CD4-positive, alpha-beta T cell (primary cell): Measurements from ENCODE around the gene ZNF765. TPM values are rescaled to one million over a fixed set of nuclear protein-coding genes. Genes with fewer than 3 reads are reported as not detected.
"Not testable (repeated sequence)": the region's sequence is repeated elsewhere in the genome, so short reads cannot be mapped to it uniquely, and the experiment has no call there.

ENCODE experiments used
- ATAC-seq: fragments of 200-7000 bp; cut with Tn5 transposase; one replicate; pipeline ENCODE4 v1.10.0; 2022; ENCODE audit warnings: mild to moderate bottlenecking; ENCODE audit not compliant: poor library complexity
- CTCF ChIA-PET: fragments of 350-600 bp; sonication (Branson Sonifier 250); formaldehyde crosslinking; loops from one replicate; lab custom pipeline; 2021; ENCODE audit warnings: antibody characterized with exemption, inconsistent platforms; lab: Charles Lee
- POLR2A ChIA-PET: fragments of 350-600 bp; sonication (Branson Sonifier 250); formaldehyde crosslinking; loops from one replicate; lab custom pipeline; 2021; ENCODE audit warnings: antibody characterized with exemption, inconsistent platforms; lab: Charles Lee
- DNase-seq, 14 experiments: peaks; one replicate each; pipeline ENCODE4 v3.0.0-alpha.2; 2013 to 2020; ENCODE audit warnings: mixed read lengths in 2 of 14
- H3K27ac ChIP-seq, 2 donors: one replicate each; pipeline versions ENCODE4 v1.5.1 to v1.7.0; 2013; ENCODE audit warnings: low read length in 2 of 2, low read depth in 1 of 2, mild to moderate bottlenecking in 1 of 2
- H3K27me3 ChIP-seq, 2 experiments: 1 replicate in 1 of 2; 2 replicates in 1 of 2; pipeline versions ENCODE4 v1.6.1 to v1.7.0; 2013; ENCODE audit warnings: low read length in 2 of 2, control low read depth in 1 of 2, mild to moderate bottlenecking in 1 of 2, moderate library complexity in 1 of 2; ENCODE audit not compliant: insufficient read depth in 2 of 2, control insufficient read depth in 1 of 2
- H3K36me3 ChIP-seq: one replicate; pipeline ENCODE4 v1.6.1; 2013; ENCODE audit warnings: low read length, control low read depth; ENCODE audit not compliant: insufficient read depth
- H3K4me1 ChIP-seq: one replicate; pipeline ENCODE4 v1.6.1; 2013; ENCODE audit warnings: low read length, control low read depth; ENCODE audit not compliant: insufficient read depth
- H3K4me3 ChIP-seq: one replicate; pipeline ENCODE4 v1.5.1; 2013; ENCODE audit warnings: mild to moderate bottlenecking, low read length, moderate library complexity
- H3K9me3 ChIP-seq, 2 experiments: 1 replicate in 1 of 2; 2 replicates in 1 of 2; pipeline versions ENCODE4 v1.6.1 to v1.7.0; 2013; ENCODE audit warnings: low read length in 2 of 2, mild to moderate bottlenecking in 2 of 2, control low read depth in 1 of 2, moderate library complexity in 1 of 2; ENCODE audit not compliant: control insufficient read depth in 1 of 2, insufficient read depth in 1 of 2
- H3K27ac Mint-ChIP-seq: one replicate; pipeline ENCODE4 v1.8.0; 2020; ENCODE audit warnings: mixed read lengths
- H3K27me3 Mint-ChIP-seq: one replicate; pipeline ENCODE4 v1.8.0; 2021; ENCODE audit warnings: mixed read lengths
- H3K36me3 Mint-ChIP-seq: one replicate; pipeline ENCODE4 v1.8.0; 2021; ENCODE audit warnings: low read depth, mixed read lengths
- H3K4me1 Mint-ChIP-seq: one replicate; pipeline ENCODE4 v1.8.0; 2021; ENCODE audit warnings: low read depth, mixed read lengths
- H3K4me3 Mint-ChIP-seq: one replicate; pipeline ENCODE4 v1.8.0; 2020; ENCODE audit warnings: mild to moderate bottlenecking, mixed read lengths
- H3K9me3 Mint-ChIP-seq: one replicate; pipeline ENCODE4 v1.8.0; 2020; ENCODE audit warnings: mixed read lengths
- intact Hi-C, 2 experiments: fragments of 100-400 bp; cut with DNase I in 1 of 2; cut with micrococcal nuclease in 1 of 2; formaldehyde crosslinking; loops; one replicate each; pipeline versions ENCODE4 v1.15.1 to v1.9.0; 2023 to 2025; cut with DNase I, micrococcal nuclease
- total RNA-seq, 174 experiments: library from RNA in 2 of 174; stranded (reverse) in 2 of 174; gene quantifications; one replicate each; pipeline ENCODE4 v1.2.3 and lab custom pipeline; 2021 to 2026
- TF ChIP-seq, protein P1 (sequence below): fragments of 200-600 bp; IDR thresholded peaks from one replicate; pipeline ENCODE4 v1.8.0; 2022; ENCODE audit warnings: antibody characterized with exemption, mild to moderate bottlenecking

Gene ZNF765
- total RNA-seq, 2 experiments from 2014 or later = 6.7 to 9.0 TPM

DNA sequence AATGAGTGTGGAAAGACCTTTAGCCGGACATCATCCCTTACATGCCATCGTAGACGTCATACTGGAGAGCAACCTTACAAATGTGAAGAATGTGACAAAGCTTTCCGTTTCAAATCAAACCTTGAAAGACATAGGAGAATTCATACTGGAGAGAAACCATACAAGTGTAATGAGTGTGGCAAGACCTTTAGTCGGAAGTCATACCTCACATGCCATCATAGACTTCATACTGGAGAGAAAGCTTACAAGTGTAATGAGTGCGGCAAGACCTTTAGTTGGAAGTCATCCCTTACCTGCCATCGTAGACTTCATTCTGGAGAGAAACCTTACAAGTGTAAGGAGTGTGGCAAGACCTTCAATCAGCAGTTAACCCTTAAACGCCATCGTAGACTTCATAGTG, 60.9 kb downstream of the ZNF765 start:
- Mint-ChIP-seq H3K4me3 (no peak overlapping the region), H3K4me1 (no peaks in the 10 kb centered on the region), H3K36me3 (peaks cover 89% of the 10 kb centered on the region), H3K27me3 (no peaks in the 10 kb centered on the region), H3K27ac (no peak overlapping the region), H3K9me3 (peaks cover 29% of the 10 kb centered on the region)
- Histone ChIP-seq H3K4me3 (no peak overlapping the region), H3K4me1 (no peaks in the 10 kb centered on the region), H3K27me3 (no peaks in the 10 kb centered on the region), H3K36me3 (peaks cover 43% of the 10 kb centered on the region), H3K9me3 (peaks cover 49 to 88% of the 10 kb centered on the region in 2 experiments), H3K27ac (no peak overlapping the region)
- ChIA-PET POLR2A (no interaction called here), CTCF (no interaction called here)
- DNase-seq (no peak), ATAC-seq (no peak)
- intact Hi-C loops = no loop called here
- TF ChIP-seq, protein P1, sequence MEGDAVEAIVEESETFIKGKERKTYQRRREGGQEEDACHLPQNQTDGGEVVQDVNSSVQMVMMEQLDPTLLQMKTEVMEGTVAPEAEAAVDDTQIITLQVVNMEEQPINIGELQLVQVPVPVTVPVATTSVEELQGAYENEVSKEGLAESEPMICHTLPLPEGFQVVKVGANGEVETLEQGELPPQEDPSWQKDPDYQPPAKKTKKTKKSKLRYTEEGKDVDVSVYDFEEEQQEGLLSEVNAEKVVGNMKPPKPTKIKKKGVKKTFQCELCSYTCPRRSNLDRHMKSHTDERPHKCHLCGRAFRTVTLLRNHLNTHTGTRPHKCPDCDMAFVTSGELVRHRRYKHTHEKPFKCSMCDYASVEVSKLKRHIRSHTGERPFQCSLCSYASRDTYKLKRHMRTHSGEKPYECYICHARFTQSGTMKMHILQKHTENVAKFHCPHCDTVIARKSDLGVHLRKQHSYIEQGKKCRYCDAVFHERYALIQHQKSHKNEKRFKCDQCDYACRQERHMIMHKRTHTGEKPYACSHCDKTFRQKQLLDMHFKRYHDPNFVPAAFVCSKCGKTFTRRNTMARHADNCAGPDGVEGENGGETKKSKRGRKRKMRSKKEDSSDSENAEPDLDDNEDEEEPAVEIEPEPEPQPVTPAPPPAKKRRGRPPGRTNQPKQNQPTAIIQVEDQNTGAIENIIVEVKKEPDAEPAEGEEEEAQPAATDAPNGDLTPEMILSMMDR = no peak

DNA sequence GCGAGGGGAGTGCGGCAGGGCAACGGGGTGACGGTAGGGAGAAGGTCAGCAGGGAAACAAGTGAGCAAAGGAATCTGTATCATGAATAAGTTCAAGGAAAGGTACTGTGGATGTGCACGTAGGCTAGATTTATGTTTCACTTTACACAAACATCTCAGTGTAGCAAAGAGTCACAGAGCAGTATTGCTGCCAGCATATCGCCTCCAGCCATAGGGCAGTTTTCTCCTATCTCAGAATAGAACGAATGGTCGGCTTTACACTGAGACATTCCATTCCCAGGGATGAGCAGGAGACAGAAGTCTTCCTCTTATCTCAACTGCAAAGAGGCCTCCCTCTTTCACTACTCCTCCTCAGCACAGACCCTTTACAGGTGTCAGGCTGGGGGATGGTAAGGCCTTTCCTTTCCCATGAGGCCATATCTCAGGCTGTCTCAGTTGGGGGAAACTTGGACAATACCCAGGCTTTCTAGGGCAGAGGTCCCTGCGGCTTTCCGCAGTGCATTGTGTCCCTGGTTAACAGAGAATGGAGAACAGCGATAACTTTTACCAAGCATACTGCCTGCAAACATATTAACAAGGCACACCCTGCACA, 65.3 kb downstream of the ZNF765 start:
- Mint-ChIP-seq H3K36me3 (peaks cover 64% of the 10 kb centered on the region), H3K27me3 (peaks cover 19% of the 10 kb centered on the region), H3K9me3 (peaks cover 43% of the 10 kb centered on the region)
- H3K36me3 ChIP-seq, H3K27ac Mint-ChIP-seq, H3K4me3 Mint-ChIP-seq, H3K4me3 ChIP-seq, intact Hi-C loops, H3K27me3 ChIP-seq, H3K27ac ChIP-seq, DNase-seq, H3K4me1 ChIP-seq, CTCF ChIA-PET, POLR2A ChIA-PET, ATAC-seq, H3K4me1 Mint-ChIP-seq: not testable (repeated sequence)
- H3K9me3 ChIP-seq = peaks cover 50 to 57% of the 10 kb centered on the region in 2 experiments

DNA sequence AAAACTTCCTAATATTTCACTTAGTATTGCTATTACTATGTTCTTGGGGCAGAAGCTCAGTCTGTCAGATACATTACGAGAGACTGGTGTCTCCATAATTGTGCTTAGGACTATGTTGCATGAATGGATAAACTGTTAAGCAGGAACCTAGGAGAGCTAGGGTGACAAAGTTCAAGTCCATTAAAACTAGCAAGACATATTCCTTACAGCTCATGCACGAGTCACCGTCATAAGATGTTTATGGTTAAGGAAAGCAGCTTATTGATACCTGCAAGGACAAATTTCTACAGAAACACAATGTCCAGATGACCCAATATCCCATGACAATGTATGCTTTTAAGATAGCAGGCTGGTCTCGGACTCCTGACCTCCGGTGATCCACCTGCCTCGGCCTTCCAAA, 66.9 kb downstream of the ZNF765 start:
- POLR2A ChIA-PET = no interaction called here
- H3K9me3 Mint-ChIP-seq = peaks cover 29% of the 10 kb centered on the region
- Histone ChIP-seq H3K9me3 (peaks cover 40 to 50% of the 10 kb centered on the region in 2 experiments), H3K36me3 (no peaks in the 10 kb centered on the region), H3K27ac (no peak overlapping the region), H3K27me3 (peaks cover 0 to 5% of the 10 kb centered on the region in 2 experiments), H3K4me1 (peaks cover 4% of the 10 kb centered on the region), H3K4me3 (no peak overlapping the region)
- H3K27ac Mint-ChIP-seq = no peak overlapping the region
- no peak for ATAC-seq
- DNase-seq = no peak
- H3K27me3 Mint-ChIP-seq = peaks cover 19% of the 10 kb centered on the region
- peaks cover 5% of the 10 kb centered on the region for H3K4me1 Mint-ChIP-seq
- peaks cover 48% of the 10 kb centered on the region for H3K36me3 Mint-ChIP-seq
- no peak overlapping the region for H3K4me3 Mint-ChIP-seq
- intact Hi-C loops = no loop called here
- CTCF ChIA-PET = interaction anchor here (0.5 kb wide), 1 partner anchor 1272 kb away, joined by 3 read pairs; the partner anchor contains the start of gene PPP2R1A
- TF ChIP-seq, protein P1 = no peak

DNA sequence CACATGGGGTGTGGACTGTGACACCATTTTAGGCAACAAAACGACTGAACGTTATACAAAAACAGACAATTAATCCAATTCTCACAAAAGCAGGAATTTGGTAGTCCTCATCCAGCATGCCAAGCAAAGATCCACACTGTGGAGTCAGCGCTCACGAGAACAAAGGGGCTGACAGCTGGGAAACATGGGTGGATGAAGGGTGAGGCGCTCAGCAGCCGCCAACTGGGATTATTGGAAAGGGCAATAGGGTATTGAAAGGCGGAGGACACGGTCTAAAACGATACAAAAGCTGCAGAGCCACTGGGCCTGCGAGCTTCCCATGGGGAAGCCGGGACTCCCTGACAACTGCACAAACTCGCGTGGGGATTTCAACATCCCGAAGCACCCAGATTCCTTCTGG, 67.9 kb downstream of the ZNF765 start:
- no peak overlapping the region for H3K4me3 ChIP-seq
- peaks cover 31 to 50% of the 10 kb centered on the region in 2 experiments for H3K9me3 ChIP-seq
- intact Hi-C loops = no loop called here
- DNase-seq = no peak
- H3K27ac Mint-ChIP-seq = no peak overlapping the region
- peaks cover 8% of the 10 kb centered on the region for H3K4me1 ChIP-seq
- peaks cover 19% of the 10 kb centered on the region for H3K27me3 Mint-ChIP-seq
- ChIA-PET CTCF (no interaction called here), POLR2A (no interaction called here)
- ATAC-seq = no peak
- peaks cover 47% of the 10 kb centered on the region for H3K36me3 Mint-ChIP-seq
- no peaks in the 10 kb centered on the region for H3K36me3 ChIP-seq
- peaks cover 0 to 5% of the 10 kb centered on the region in 2 experiments for H3K27me3 ChIP-seq
- H3K9me3 Mint-ChIP-seq = peaks cover 25% of the 10 kb centered on the region
- H3K4me3 Mint-ChIP-seq = no peak overlapping the region
- TF ChIP-seq, protein P1 = no peak
- peaks cover 13% of the 10 kb centered on the region for H3K4me1 Mint-ChIP-seq
- H3K27ac ChIP-seq = no peak overlapping the region
